ENCODE results near the gene SLC6A18.

- TF ChIP-seq CTCF (IDR thresholded peaks at IDR 0.05; ENCODE audit: low read depth, low read length, poor library complexity, severe bottlenecking) (no peak), EZH2phosphoT487 (IDR thresholded peaks at IDR 0.05; ENCODE audit: borderline replicate concordance, low read length) (no peak)
Observed at GRCh38 chr5:1201327-1202025, 23.7 kb upstream of the SLC6A18 start, which contains the start of gene SLC6A19.
